Hepatocyte (in vitro differentiated cells): ENCODE measurements around the gene SLIT2.

Experiments used
- EZH2 ChIP-seq: fragments of 200-600 bp; sonication (generic); IDR thresholded peaks from 2 replicates; pipeline ENCODE4 v1.6.1; 2016; ENCODE audit warnings: antibody characterized with exemption, mild to moderate bottlenecking, borderline replicate concordance
- EZH2phosphoT487 ChIP-seq: fragments of 200-600 bp; sonication (generic); IDR thresholded peaks from one replicate; pipeline ENCODE4 v1.6.1; 2018; ENCODE audit warnings: antibody characterized with exemption, mild to moderate bottlenecking, low read depth, moderate library complexity; ENCODE audit not compliant: unreplicated experiment, severe bottlenecking
- TF ChIP-seq, protein P1 (sequence below): fragments of 200-600 bp; sonication (generic); IDR thresholded peaks from 2 replicates; pipeline ENCODE4 v1.5.1; 2016; ENCODE audit warnings: antibody characterized with exemption, mild to moderate bottlenecking; ENCODE audit not compliant: poor library complexity

- TF ChIP-seq, protein P1, sequence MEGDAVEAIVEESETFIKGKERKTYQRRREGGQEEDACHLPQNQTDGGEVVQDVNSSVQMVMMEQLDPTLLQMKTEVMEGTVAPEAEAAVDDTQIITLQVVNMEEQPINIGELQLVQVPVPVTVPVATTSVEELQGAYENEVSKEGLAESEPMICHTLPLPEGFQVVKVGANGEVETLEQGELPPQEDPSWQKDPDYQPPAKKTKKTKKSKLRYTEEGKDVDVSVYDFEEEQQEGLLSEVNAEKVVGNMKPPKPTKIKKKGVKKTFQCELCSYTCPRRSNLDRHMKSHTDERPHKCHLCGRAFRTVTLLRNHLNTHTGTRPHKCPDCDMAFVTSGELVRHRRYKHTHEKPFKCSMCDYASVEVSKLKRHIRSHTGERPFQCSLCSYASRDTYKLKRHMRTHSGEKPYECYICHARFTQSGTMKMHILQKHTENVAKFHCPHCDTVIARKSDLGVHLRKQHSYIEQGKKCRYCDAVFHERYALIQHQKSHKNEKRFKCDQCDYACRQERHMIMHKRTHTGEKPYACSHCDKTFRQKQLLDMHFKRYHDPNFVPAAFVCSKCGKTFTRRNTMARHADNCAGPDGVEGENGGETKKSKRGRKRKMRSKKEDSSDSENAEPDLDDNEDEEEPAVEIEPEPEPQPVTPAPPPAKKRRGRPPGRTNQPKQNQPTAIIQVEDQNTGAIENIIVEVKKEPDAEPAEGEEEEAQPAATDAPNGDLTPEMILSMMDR = no peak
- TF ChIP-seq EZH2phosphoT487 = no peak
- no peak for TF ChIP-seq EZH2
Measured at GRCh38 chr4:20256381-20256881, 4.7 kb downstream of the SLIT2 start.
